Smooth muscle cell (in vitro differentiated cells): ENCODE results near the gene TCF15. TPM values are rescaled to one million over a fixed set of nuclear protein-coding genes. Genes with fewer than 3 reads are reported as not detected.

Source experiments
- DNase-seq: peaks from one replicate; lab custom pipeline; 2025; ENCODE audit not compliant: unreplicated experiment; lab: John Stamatoyannopoulos, UW
- H2AFZ ChIP-seq: fragments of 200-600 bp; sonication (generic); 2 replicates; pipeline ENCODE4 v1.6.0; 2016; ENCODE audit warnings: antibody characterized with exemption, low read depth, mild to moderate bottlenecking
- H3F3A ChIP-seq: fragments of 200-600 bp; sonication (generic); 2 replicates; pipeline ENCODE4 v1.6.0; 2017; ENCODE audit warnings: antibody characterized with exemption, low read depth
- H3K27ac ChIP-seq: fragments of 200-600 bp; sonication (generic); 2 replicates; pipeline ENCODE4 v1.5.1; 2016; ENCODE audit warnings: low read depth, mild to moderate bottlenecking
- H3K27me3 ChIP-seq: fragments of 200-600 bp; sonication (generic); 2 replicates; pipeline ENCODE4 v1.6.1; 2016; ENCODE audit warnings: low read depth, mild to moderate bottlenecking
- H3K36me3 ChIP-seq: fragments of 200-600 bp; sonication (generic); 2 replicates; pipeline ENCODE4 v1.5.1; 2016; ENCODE audit warnings: low read depth
- H3K4me1 ChIP-seq: fragments of 200-600 bp; sonication (generic); 2 replicates; pipeline ENCODE4 v1.5.1; 2016; ENCODE audit warnings: low read depth
- H3K4me2 ChIP-seq: fragments of 200-600 bp; sonication (generic); 2 replicates; pipeline ENCODE4 v1.6.0; 2016; ENCODE audit warnings: mild to moderate bottlenecking
- H3K4me3 ChIP-seq: fragments of 200-600 bp; sonication (generic); 2 replicates; pipeline ENCODE4 v1.5.1; 2016; ENCODE audit warnings: mild to moderate bottlenecking
- H3K79me2 ChIP-seq: fragments of 200-600 bp; sonication (generic); 2 replicates; pipeline ENCODE4 v1.6.0; 2016; ENCODE audit warnings: low read depth, mild to moderate bottlenecking
- H3K9ac ChIP-seq: fragments of 200-600 bp; sonication (generic); 2 replicates; pipeline ENCODE4 v1.6.0; 2016; ENCODE audit warnings: low read depth
- H3K9me3 ChIP-seq: fragments of 200-600 bp; sonication (generic); replicated peaks from 2 replicates; pipeline ENCODE4 v1.5.1; 2016; ENCODE audit warnings: low read depth
- H4K20me1 ChIP-seq: fragments of 200-600 bp; sonication (generic); 2 replicates; pipeline ENCODE4 v1.6.0; 2016; ENCODE audit warnings: low read depth
- CTCF ChIP-seq: fragments of 200-600 bp; sonication (generic); IDR thresholded peaks from 2 replicates; pipeline ENCODE4 v1.5.1; 2017; ENCODE audit warnings: borderline replicate concordance, mild to moderate bottlenecking, antibody characterized with exemption; ENCODE audit not compliant: insufficient read depth, poor library complexity, severe bottlenecking
- WGBS: methylation state at CpG from one replicate; pipeline ENCODE4 v1.1.7; 2016; ENCODE audit warnings: low lambda C conversion rate; 5-methylcytosine and 5-hydroxymethylcytosine counted together
- polyA plus RNA-seq: library from polyadenylated mRNA; unstranded; fragments of >200 nt; fragmentation: Nextera tagmentation; extraction: Ambion mirVana; gene quantifications from 2 replicates; pipeline ENCODE4 v1.2.1, GENCODE V29; 2016
- total RNA-seq: library from RNA; depleted of rRNA; stranded (reverse); fragments of >200 nt; gene quantifications from 2 replicates; pipeline ENCODE4 v1.2.3, GENCODE V29; 2014

Gene TCF15
- total and polyA plus RNA-seq, 2 experiments from 2014 or later: not detected

- no peak overlapping the region for H2AFZ ChIP-seq
- no peaks in the 10 kb centered on the region for H3K9me3 ChIP-seq
- no peak for TF ChIP-seq CTCF
- WGBS: 97% methylated on average over 2 of the region's 2 CpGs
- H3K4me3 ChIP-seq: no peak overlapping the region
- no peaks in the 10 kb centered on the region for H3K4me1 ChIP-seq
- no peaks in the 10 kb centered on the region for H3K79me2 ChIP-seq
- H3K9ac ChIP-seq: no peak overlapping the region
- H3K27me3 ChIP-seq: no peaks in the 10 kb centered on the region
- DNase-seq: no peak
- no peak overlapping the region for H3K4me2 ChIP-seq
- H4K20me1 ChIP-seq: no peaks in the 10 kb centered on the region
- no peak overlapping the region for H3K27ac ChIP-seq
- H3F3A ChIP-seq: no peaks in the 10 kb centered on the region
- H3K36me3 ChIP-seq: no peaks in the 10 kb centered on the region
These were observed 10.0 kb downstream of the TCF15 start for GRCh38 chr20:600141-600540.

- Histone ChIP-seq H3K4me2 (no peak overlapping the region), H3K36me3 (no peaks in the 10 kb centered on the region), H3K27me3 (no peaks in the 10 kb centered on the region), H3K79me2 (no peaks in the 10 kb centered on the region), H3K9me3 (no peaks in the 10 kb centered on the region), H3F3A (no peaks in the 10 kb centered on the region), H3K9ac (no peak overlapping the region), H2AFZ (no peak overlapping the region), H3K27ac (no peak overlapping the region), H4K20me1 (no peaks in the 10 kb centered on the region), H3K4me3 (no peak overlapping the region), H3K4me1 (no peaks in the 10 kb centered on the region)
- no peak for DNase-seq
- WGBS: 91% methylated on average over 13 of the region's 13 CpGs
- no peak for TF ChIP-seq CTCF
These were observed 11.8 kb downstream of the TCF15 start for GRCh38 chr20:598133-598850.

DNA sequence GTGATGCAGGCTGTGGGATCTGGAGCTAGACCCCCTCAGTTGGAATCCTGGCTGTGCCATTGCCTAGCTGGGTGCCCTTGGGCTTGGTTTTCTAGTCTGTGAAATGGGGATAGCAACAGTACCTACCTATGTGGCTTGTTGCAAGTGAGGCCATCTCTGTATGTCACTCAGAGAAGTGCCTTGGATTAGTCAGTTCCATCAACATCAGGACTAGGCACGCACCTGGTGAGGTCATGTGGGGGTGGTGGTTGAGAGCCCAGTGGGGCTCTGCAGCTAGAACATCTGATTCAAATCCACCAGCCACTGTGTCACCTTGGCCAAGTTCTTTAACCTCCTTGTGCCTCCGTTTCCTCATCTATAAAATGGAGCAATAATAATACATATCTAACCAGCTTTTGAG, 12.5 kb downstream of the TCF15 start:
- TF ChIP-seq CTCF: no peak
- Histone ChIP-seq H3K36me3 (no peaks in the 10 kb centered on the region), H4K20me1 (no peaks in the 10 kb centered on the region), H3K27ac (no peak overlapping the region), H3K4me2 (no peak overlapping the region), H3K4me3 (no peak overlapping the region), H3K79me2 (no peaks in the 10 kb centered on the region), H3F3A (no peaks in the 10 kb centered on the region), H3K4me1 (no peaks in the 10 kb centered on the region), H3K9me3 (no peaks in the 10 kb centered on the region), H3K9ac (no peak overlapping the region), H3K27me3 (no peaks in the 10 kb centered on the region), H2AFZ (no peak overlapping the region)
- DNase-seq: no peak
- WGBS: 95% methylated on average over 2 of the region's 2 CpGs
